WTC11 (cell line): ENCODE measurements around the gene DNAJA4. TPM values are rescaled to one million over a fixed set of nuclear protein-coding genes. Genes with fewer than 3 reads are reported as not detected.

Experiments used
- ATAC-seq: fragments of 200-7000 bp; cut with Tn5 transposase; 2 replicates; pipeline ENCODE4 v1.10.0; 2021; ENCODE audit warnings: mild to moderate bottlenecking, moderate library complexity
- CTCF ChIA-PET: fragments of 300-600 bp; sonication (Branson Sonifier 250); formaldehyde crosslinking; loops from one replicate; lab custom pipeline; 2021; ENCODE audit warnings: antibody characterized with exemption; lab: Charles Lee
- POLR2A ChIA-PET: fragments of 350-600 bp; sonication (Branson Sonifier 250); formaldehyde crosslinking; loops from one replicate; lab custom pipeline; 2021; ENCODE audit warnings: antibody characterized with exemption; lab: Charles Lee
- DNase-seq: peaks from one replicate; pipeline ENCODE4 v3.0.0; 2021; ENCODE audit warnings: low spot score
- H3K27ac Mint-ChIP-seq: 2 replicates; pipeline ENCODE4 v1.8.0; 2021; ENCODE audit warnings: mixed read lengths
- H3K27me3 Mint-ChIP-seq: 2 replicates; pipeline ENCODE4 v1.8.0; 2021; ENCODE audit warnings: low read depth, mild to moderate bottlenecking, moderate library complexity, mixed read lengths
- H3K36me3 Mint-ChIP-seq: 2 replicates; pipeline ENCODE4 v1.8.0; 2021; ENCODE audit warnings: mixed read lengths
- H3K4me1 Mint-ChIP-seq: 2 replicates; pipeline ENCODE4 v1.8.0; 2022; ENCODE audit warnings: mixed read lengths
- H3K4me3 Mint-ChIP-seq: 2 replicates; pipeline ENCODE4 v1.8.0; 2021; ENCODE audit warnings: mild to moderate bottlenecking, moderate library complexity, mixed read lengths
- H3K9me3 Mint-ChIP-seq: 2 replicates; pipeline ENCODE4 v1.8.0; 2021; ENCODE audit warnings: mixed read lengths
- ARID4B ChIP-seq: sonication (generic); formaldehyde crosslinking; IDR thresholded peaks from 2 replicates; pipeline ENCODE4 v1.8.0; 2023; ENCODE audit warnings: missing genetic modification reagents, mild to moderate bottlenecking, borderline replicate concordance
- ATF2 ChIP-seq: sonication (generic); formaldehyde crosslinking; IDR thresholded peaks from 2 replicates; pipeline ENCODE4 v1.8.1; 2022; ENCODE audit warnings: low read depth, missing genetic modification reagents, borderline replicate concordance
- CREM ChIP-seq: sonication (generic); formaldehyde crosslinking; IDR thresholded peaks from 2 replicates; pipeline ENCODE4 v1.8.1; 2022; ENCODE audit warnings: mild to moderate bottlenecking, missing genetic modification reagents, moderate library complexity
- ELF4 ChIP-seq: sonication (generic); formaldehyde crosslinking; IDR thresholded peaks from 2 replicates; pipeline ENCODE4 v1.8.1; 2022; ENCODE audit warnings: low read depth, mild to moderate bottlenecking, moderate library complexity, missing genetic modification reagents
- ESRRA ChIP-seq: sonication (generic); formaldehyde crosslinking; IDR thresholded peaks from 2 replicates; pipeline ENCODE4 v1.8.1; 2022; ENCODE audit warnings: mild to moderate bottlenecking, missing genetic modification reagents, borderline replicate concordance
- FOXJ3 ChIP-seq: sonication (generic); formaldehyde crosslinking; IDR thresholded peaks from 2 replicates; pipeline ENCODE4 v1.9.0; 2021; ENCODE audit warnings: missing genetic modification reagents, mild to moderate bottlenecking, borderline replicate concordance
- FOXP4 ChIP-seq: sonication (generic); formaldehyde crosslinking; IDR thresholded peaks from 2 replicates; pipeline ENCODE4 v1.8.0; 2022; ENCODE audit warnings: mild to moderate bottlenecking, missing genetic modification reagents
- GRHL2 ChIP-seq: fragments of 250-450 bp; sonication (Bioruptor Pico); IDR thresholded peaks from 2 replicates; pipeline ENCODE4 v1.8.0; 2022; ENCODE audit warnings: mild to moderate bottlenecking, moderate library complexity; ENCODE audit not compliant: insufficient replicate concordance, severe bottlenecking
- IRF1 ChIP-seq: sonication (generic); formaldehyde crosslinking; IDR thresholded peaks from 2 replicates; pipeline ENCODE4 v1.8.0; 2023; ENCODE audit warnings: missing genetic modification reagents
- IRF2 ChIP-seq: sonication (generic); formaldehyde crosslinking; IDR thresholded peaks from 2 replicates; pipeline ENCODE4 v1.8.0; 2022; ENCODE audit warnings: low read depth, missing genetic modification reagents, borderline replicate concordance
- NFATC4 ChIP-seq: fragments of 250-450 bp; sonication (Bioruptor Pico); IDR thresholded peaks from 2 replicates; pipeline ENCODE4 v1.9.0; 2021; ENCODE audit warnings: mild to moderate bottlenecking
- NR2C2 ChIP-seq: sonication (generic); formaldehyde crosslinking; IDR thresholded peaks from 2 replicates; pipeline ENCODE4 v1.8.0; 2022; ENCODE audit warnings: mild to moderate bottlenecking, missing genetic modification reagents
- PRRX2 ChIP-seq: fragments of 250-450 bp; sonication (Bioruptor Pico); IDR thresholded peaks from 2 replicates; pipeline ENCODE4 v1.8.0; 2021; ENCODE audit warnings: mild to moderate bottlenecking
- SMAD4 ChIP-seq: sonication (generic); formaldehyde crosslinking; IDR thresholded peaks from 2 replicates; pipeline ENCODE4 v1.8.0; 2022; ENCODE audit warnings: mild to moderate bottlenecking, missing genetic modification reagents
- SP1 ChIP-seq: sonication (generic); formaldehyde crosslinking; conservative IDR thresholded peaks from 2 replicates; pipeline ENCODE4 v1.8.1; 2022; ENCODE audit warnings: missing genetic modification reagents
- ZNF416 ChIP-seq: fragments of 250-450 bp; sonication (Bioruptor Pico); IDR thresholded peaks from 2 replicates; pipeline ENCODE4 v1.9.0; 2021; ENCODE audit warnings: mild to moderate bottlenecking, inconsistent platforms
- ZSCAN18 ChIP-seq: fragments of 250-450 bp; sonication (Bioruptor Pico); IDR thresholded peaks from 2 replicates; pipeline ENCODE4 v2.1.2; 2022; ENCODE audit warnings: mild to moderate bottlenecking, moderate library complexity
- total RNA-seq: library from RNA; stranded (reverse); gene quantifications from 3 replicates; pipeline ENCODE4 v1.2.3, GENCODE V29; 2021
- TF ChIP-seq, protein P1 (sequence below): sonication (generic); formaldehyde crosslinking; IDR thresholded peaks from 2 replicates; pipeline ENCODE4 v1.8.1; 2023; ENCODE audit warnings: mild to moderate bottlenecking, missing genetic modification reagents
- TF ChIP-seq, protein P2 (sequence below): sonication (generic); formaldehyde crosslinking; IDR thresholded peaks from 2 replicates; pipeline ENCODE4 v1.8.1; 2022; ENCODE audit warnings: low read depth, mild to moderate bottlenecking, moderate library complexity, missing genetic modification reagents, borderline replicate concordance
- TF ChIP-seq, protein P3 (sequence below): fragments of 250-450 bp; sonication (Bioruptor Pico); conservative IDR thresholded peaks from 2 replicates; pipeline ENCODE4 v1.9.0; 2021; ENCODE audit warnings: mild to moderate bottlenecking

The DNAJA4 gene
- total RNA-seq, 1 experiment from 2014 or later = 7.8 TPM

DNA sequence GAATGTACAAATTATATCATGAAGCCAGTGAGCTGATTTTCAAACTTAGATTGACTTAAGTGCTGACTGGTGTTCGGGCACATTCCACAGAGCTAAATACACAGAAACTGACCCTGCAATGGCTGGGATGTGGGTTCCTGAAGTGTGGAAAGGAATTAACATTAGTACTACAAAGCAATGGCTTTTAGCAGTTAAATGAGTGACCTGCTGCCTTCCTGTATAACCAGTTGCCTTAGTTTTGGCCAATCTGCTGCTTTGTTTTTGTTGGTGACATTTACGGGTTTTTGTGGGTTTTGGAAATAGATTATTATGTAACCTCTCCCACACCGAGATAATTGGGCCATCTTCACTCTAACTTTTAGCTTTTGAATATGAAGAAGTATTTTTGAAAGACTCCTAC lies 37.5 kb downstream of the DNAJA4 start (continued):
- no peak for TF ChIP-seq ZNF416

DNA sequence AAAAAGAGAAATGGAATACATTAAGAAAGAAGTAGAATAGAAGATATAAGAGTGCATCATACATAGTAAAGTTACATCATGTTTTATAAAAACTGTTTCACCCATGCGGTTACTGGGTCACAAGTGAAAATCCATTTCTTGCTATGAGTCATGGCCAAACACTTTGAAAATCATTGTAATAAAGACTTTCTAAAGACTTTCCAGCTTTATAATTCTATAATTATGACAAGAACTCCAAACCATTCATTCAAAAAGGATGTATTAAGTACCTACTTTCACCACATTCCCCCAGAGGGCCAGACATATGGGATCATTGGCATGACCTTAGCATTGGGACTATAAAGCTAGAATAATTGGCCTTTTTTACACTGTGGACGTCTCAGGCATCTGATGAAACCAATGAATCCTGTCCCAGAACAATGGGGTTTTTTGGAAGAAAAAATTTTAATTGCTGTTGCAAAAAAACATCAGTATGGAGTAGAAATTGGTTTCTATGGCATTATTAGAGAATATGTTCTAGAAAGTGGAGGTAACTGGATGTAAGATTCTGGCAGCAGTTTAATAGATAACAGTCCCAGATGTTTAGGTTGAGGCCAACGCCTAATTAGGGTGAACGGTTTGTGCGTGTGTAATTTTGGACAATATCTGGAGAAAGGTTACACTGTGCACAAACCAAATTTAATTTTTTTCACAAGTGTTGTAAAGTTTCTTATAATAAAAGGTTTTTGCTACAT lies 38.4 kb downstream of the DNAJA4 start:
- POLR2A ChIA-PET = no interaction called here
- DNase-seq = no peak
- no peaks in the 10 kb centered on the region for H3K36me3 Mint-ChIP-seq
- peaks cover 6% of the 10 kb centered on the region for H3K4me1 Mint-ChIP-seq
- no peak for ATAC-seq
- H3K9me3 Mint-ChIP-seq = no peaks in the 10 kb centered on the region
- CTCF ChIA-PET = interaction anchor here (0.7 to 2.4 kb wide), 3 partner anchors 112 to 135 kb away, joined by 3 to 10 read pairs (median 5); partner anchors contain the start of gene IREB2
- no peak overlapping the region for H3K27ac Mint-ChIP-seq
- peaks cover 12% of the 10 kb centered on the region for H3K27me3 Mint-ChIP-seq
- TF ChIP-seq, protein P1, sequence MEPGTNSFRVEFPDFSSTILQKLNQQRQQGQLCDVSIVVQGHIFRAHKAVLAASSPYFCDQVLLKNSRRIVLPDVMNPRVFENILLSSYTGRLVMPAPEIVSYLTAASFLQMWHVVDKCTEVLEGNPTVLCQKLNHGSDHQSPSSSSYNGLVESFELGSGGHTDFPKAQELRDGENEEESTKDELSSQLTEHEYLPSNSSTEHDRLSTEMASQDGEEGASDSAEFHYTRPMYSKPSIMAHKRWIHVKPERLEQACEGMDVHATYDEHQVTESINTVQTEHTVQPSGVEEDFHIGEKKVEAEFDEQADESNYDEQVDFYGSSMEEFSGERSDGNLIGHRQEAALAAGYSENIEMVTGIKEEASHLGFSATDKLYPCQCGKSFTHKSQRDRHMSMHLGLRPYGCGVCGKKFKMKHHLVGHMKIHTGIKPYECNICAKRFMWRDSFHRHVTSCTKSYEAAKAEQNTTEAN (CRISPR knock-in tag) = no peak
- TF ChIP-seq ESRRA = no peak
- TF ChIP-seq CREM = no peak
- no peak for TF ChIP-seq IRF2 (CRISPR knock-in tag)
- no peak for TF ChIP-seq ELF4 (CRISPR knock-in tag)
- TF ChIP-seq NFATC4 (CRISPR knock-in tag) = no peak
- TF ChIP-seq, protein P2, sequence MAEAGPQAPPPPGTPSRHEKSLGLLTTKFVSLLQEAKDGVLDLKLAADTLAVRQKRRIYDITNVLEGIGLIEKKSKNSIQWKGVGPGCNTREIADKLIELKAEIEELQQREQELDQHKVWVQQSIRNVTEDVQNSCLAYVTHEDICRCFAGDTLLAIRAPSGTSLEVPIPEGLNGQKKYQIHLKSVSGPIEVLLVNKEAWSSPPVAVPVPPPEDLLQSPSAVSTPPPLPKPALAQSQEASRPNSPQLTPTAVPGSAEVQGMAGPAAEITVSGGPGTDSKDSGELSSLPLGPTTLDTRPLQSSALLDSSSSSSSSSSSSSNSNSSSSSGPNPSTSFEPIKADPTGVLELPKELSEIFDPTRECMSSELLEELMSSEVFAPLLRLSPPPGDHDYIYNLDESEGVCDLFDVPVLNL (CRISPR knock-in tag) = no peak
- TF ChIP-seq, protein P3, sequence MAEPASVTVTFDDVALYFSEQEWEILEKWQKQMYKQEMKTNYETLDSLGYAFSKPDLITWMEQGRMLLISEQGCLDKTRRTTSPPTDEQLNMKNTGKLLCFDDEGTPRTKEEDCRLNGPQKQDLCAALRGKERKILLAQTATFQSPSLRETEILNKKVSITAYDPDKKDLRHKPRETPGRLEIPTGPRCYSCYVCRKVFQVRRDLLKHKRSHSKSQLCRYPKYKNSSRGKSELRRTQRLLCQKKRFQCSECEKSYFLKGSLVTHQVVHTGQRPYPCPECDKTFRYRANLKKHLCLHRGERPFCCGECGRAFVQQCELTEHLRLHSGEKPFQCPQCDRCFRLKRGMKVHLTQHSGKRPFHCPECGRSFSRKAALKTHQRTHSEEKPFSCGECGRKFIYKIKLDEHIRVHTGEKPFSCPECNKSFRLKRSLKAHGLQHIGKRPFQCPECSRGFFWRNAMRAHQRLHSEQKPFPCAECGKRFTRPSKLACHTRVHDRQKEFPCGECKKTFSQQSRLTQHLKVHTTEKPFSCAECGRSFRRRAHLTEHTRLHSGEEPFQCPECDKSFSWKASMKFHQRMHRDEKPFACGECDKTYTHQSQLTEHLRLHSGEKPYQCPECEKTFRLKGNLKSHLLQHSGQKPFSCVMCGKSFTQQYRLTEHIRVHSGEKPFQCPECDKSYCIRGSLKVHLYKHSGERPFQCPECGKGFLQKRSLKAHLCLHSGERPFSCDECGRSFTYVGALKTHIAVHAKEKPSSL = no peak
- no peak for TF ChIP-seq ATF2
- no peak for TF ChIP-seq ZSCAN18 (CRISPR knock-in tag)
- no peak for TF ChIP-seq SP1 (CRISPR knock-in tag)
- no peak for TF ChIP-seq PRRX2
- TF ChIP-seq FOXP4 = no peak
- no peak for TF ChIP-seq ARID4B (CRISPR knock-in tag)
- TF ChIP-seq SMAD4 (CRISPR knock-in tag) = no peak
- TF ChIP-seq IRF1 (CRISPR knock-in tag) = no peak
- no peak for TF ChIP-seq FOXJ3 (CRISPR knock-in tag)
- no peak for TF ChIP-seq GRHL2 (CRISPR knock-in tag)
- TF ChIP-seq NR2C2 = no peak
- TF ChIP-seq, all 79 proteins: peak for 0
- no peak overlapping the region for H3K4me3 Mint-ChIP-seq
